NCI-H460 (cell line): Measurements from ENCODE around the gene ALPG. TPM values are rescaled to one million over a fixed set of nuclear protein-coding genes. Genes with fewer than 3 reads are reported as not detected.
"Not testable (repeated sequence)": the region's sequence is repeated elsewhere in the genome, so short reads cannot be mapped to it uniquely, and the experiment has no call there.

Experiments
- DNase-seq: peaks from one replicate; pipeline ENCODE4 v3.0.0-alpha.2; 2016; ENCODE audit warnings: low read depth; ENCODE audit errors: extremely low read depth
- total RNA-seq: library from RNA; depleted of rRNA; stranded (reverse); fragments of >200 nt; shearing (Covaris generic); gene quantifications from 2 replicates; pipeline ENCODE4 v1.2.3, GENCODE V29; 2014

Gene ALPG
- total RNA-seq, 1 experiment from 2014 or later: not detected

DNA sequence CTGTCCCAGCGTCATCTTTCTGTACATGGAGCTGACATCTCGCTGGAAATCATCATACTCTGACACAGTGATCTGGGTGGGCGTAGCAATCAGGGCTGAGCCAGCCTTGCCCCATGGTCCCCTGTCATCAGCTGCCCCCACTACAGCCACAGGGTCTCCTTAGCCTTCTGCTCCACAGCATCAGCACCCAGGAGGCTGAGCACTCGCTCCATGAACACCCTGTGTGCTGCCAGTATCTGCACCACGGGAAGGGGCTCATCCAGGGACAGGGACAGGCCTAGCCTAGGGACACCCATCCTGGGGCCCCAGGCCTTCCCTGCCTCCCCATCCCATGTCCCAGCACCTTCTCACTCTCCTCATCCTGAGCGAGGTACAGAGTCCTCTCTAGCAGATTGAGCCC, 11.4 kb downstream of the ALPG start:
- no peak for DNase-seq

DNA sequence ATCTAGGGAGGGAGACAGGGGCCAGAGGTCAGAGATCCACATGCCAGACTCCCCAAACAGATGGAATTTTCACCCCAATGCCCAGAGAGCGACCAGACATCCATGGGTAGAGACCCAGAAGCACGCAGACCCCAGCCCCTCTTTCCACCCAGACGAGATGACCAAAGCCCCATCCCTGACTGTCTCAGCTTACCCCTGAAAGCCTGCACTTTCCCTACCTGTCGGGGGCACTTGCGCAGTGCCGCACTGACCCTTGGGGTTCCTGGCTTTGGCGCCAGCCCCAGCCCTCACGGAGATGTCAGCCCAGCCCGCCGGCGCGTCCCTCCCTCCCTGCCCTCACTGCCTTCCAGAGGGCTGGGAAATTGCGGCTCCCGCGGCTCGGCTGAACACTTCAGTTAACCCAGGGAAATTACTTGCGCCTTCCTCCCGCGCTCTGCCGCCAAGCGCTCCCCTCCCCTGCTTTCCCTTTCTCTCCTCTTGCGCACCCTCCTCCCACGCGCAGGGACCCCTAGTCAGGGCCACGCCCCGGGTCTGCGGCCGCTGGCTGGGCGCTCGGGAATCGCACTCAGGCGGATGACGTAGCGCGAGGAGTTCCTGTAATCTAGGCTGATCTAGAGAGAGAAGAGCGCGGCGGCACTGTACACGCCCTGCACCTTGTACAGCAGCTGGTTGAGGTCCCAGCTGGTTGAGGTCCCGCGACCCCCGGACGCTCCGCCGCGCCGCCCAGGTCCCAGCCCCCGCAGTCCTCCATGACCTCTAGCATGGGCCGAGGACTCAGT, 12.0 kb downstream of the ALPG start:
- DNase-seq: peak; percentile 25

DNA sequence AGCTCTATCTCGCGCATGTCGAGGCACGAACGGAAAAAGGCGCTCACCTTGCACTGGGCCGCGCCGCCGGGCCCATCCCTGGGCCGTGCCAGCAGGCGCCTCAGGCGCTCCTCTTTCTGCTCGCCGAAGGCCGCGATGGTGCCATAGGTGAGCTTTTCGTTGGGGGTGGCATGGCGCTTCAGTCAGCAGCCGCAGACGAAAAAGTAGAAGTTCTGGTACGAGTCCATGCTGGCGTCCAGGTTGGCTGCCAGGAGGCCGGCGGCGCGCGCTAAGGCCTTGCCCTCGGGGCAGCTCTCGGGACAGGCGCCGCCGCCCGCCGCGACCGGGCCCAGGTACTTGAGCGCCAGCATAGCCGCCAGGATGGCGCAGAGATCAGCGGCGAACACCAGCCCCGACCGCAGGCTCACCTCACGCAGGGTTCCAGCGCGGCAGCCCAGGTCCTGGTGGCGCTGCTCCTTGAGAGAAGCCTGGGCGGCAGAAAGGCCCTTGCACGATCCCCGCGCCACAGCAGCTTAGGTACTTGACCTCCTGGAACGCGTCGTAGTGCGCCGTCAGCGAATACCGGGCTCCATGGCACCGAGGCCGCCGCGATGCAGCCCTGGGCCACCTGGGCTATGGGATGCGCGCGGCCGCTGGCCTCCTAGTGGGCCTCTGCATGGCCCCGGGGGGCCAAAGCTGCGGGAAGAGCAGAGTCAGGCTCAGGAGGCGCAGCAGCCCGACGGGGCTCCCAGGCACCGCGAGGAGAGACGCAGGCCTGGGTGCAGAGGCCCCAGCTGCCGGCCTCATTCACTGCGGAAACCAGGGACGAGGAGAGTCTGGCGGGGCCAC, 12.8 kb downstream of the ALPG start:
- DNase-seq: no peak

DNA sequence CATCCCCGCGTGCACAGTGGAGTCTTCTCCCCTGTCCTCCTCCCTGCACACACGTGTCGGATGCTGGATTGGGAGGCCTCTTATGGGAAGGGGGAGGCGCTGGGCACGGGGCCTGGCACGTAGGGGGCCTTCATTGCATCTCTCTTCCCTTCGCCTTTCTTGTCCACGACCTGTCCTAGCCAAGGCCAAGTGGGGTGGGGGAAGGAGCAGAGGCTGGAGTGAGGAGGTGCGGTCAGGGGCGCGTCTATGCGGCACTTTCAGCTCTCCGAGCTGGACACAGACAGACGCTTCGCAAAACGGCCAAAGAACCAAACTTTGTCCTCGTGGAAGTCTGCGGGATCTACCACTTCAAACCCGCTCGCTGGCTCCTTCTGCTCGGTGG, 13.4 kb downstream of the ALPG start:
- no peak for DNase-seq

DNA sequence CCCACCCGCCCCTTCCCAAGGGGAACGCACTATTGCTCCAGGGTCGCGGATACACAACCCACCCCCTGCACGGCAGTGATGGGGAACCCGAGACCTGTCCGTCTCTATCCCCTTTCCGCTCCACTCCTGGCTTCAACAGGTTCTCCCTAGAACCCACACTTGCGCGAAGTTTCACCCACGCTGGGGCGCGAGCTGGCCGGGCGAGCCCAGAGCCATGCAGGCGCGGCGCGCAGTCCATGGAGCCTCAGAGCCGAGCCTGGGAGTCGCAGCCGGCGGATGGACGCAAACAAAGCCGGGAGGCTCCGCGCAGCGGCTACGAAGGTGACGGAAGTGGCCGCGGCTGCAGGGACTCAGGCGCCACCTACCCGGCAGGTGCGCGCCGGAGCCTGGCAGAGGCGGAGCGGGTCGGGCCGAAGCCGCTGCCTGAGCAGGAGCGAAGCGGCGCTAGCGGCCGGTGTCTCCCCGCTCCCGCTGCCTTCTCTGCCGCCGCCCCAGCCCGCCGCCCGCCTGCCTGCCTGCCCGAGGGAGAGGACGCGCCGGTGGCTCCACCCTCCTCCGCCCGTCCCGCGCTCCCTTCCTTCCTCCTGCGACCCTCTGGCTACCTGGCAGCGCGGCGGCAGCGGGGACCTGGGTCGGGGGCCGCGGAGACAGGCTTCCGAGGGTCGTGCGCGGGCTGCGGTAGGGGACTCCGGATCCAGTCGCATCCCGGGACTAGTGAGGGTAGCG, 14.0 kb downstream of the ALPG start:
- no peak for DNase-seq

DNA sequence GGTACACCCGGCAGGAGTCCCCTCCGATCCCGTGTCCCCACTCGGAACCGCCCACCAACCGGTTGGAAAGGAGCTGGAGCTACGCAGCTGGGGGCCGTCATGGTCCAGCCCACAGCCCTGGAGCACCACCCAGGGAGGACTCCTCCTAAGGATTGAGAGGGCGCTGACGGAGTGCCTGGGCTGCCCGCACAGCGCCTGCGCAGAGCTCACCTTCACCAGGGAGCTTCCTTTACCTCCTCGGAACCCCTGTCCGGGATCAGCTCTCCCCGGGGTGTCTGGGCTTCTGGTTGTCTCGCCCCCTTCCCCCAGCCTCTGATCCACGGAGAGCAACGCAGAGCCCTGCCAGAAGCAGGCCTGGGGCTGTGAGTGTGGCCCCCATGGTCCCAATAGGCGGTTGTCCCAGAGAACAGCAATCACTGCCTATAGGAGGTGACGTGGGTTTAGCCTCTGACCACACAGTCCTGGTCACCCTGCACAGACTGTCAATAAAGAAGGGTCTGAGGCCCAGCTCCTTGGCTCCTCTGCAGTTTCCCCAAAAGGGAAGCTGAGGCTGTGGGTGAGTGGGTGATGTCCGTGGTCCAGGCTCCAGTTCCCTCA, 14.6 kb downstream of the ALPG start:
- DNase-seq: no peak

DNA sequence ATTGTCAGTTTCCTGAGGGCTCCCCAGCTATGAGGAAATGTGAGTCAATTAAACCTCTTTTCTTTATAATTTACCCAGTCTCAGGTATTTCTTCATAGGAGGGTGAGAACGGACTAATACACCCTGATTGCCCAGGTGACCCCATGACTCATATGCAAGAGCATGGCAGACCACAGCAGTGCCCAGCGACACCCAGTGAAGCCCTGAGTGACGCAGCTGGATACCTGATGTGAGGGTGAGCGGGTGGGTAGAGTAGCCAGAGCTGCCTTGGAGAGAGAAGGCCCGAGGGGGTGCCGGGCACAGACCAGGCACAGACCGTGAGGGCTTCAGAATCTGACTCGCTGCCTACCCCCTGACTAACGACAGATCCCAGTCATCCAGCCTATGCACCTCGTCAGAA, 15.4 kb downstream of the ALPG start:
- DNase-seq: no peak

DNA sequence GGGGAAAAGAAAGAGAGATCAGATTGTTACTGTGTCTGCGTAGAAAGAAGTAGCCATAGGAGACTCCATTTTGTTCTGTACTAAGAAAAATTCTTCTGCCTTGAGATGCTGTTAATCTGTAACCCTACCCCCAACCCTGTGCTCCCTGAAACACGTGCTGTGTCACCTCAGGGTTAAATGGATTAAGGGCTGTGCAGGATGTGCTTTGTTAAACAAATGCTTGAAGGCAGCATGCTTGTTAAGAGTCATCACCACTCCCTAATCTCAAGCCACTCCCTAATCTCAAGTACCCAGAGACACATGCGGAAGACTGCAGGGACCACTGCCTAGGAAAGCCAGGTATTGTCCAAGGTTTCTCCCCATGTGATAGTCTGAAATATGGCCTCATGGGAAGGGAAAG, 16.4 kb downstream of the ALPG start:
- not testable (repeated sequence) for DNase-seq

DNA sequence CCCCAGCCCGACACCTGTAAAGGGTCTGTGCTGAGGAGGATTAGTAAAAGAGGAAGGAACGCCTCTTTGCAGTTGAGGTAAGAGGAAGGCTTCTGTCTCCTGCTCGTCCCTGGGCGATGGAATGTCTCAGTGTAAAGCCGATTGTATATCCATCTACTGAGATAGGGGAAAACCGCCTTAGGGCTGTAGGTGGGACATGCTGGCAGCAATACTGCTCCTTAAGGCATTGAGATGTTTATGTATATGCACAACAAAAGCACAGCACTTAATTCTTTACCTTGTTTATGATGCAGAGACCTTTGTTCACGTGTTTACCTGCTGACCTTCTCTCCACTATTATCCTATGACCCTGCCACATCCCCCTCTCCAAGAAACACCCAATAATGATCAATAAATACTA, 16.8 kb downstream of the ALPG start:
- DNase-seq: not testable (repeated sequence)

DNA sequence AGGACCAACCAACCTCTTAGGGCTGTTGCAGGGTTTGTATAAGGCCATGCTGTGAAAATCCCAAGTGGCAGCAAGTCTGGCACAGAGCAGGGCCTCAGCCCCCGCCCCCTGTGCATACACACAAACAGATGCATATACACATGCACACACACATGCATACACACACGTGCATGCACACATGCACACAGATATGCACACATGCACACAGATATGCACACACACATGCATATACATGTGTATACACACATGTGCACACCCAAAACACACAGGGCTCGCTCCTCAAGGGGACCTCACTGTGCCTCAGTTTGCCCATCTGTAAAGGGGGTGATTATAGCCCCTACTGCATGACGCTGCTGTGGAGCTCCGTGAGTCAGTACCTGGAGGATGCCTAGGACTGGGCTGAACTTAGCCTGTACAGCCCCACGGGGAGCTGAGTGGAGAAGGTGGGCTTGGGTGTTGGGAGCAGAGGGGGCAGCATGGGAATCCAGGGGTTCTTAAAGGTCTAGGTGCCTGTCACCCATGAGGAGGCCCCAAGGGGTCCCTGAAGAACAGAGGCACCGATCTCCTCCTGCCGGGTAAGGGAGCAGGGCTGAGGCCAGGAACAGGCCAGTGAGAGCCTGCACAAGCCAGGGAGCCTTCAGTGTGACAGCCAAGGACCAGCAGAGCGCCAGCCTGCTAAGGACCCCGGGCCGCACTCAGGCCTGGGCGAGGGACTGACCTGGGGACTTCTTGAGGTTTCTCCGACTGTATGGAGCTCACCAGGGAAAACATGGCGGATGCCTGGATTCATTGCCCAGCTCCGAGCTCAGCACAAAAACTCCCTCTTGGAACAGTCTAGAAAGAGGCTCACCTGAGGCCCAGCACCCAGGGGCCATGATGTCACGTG, 25.3 kb downstream of the ALPG start:
- DNase-seq: no peak

DNA sequence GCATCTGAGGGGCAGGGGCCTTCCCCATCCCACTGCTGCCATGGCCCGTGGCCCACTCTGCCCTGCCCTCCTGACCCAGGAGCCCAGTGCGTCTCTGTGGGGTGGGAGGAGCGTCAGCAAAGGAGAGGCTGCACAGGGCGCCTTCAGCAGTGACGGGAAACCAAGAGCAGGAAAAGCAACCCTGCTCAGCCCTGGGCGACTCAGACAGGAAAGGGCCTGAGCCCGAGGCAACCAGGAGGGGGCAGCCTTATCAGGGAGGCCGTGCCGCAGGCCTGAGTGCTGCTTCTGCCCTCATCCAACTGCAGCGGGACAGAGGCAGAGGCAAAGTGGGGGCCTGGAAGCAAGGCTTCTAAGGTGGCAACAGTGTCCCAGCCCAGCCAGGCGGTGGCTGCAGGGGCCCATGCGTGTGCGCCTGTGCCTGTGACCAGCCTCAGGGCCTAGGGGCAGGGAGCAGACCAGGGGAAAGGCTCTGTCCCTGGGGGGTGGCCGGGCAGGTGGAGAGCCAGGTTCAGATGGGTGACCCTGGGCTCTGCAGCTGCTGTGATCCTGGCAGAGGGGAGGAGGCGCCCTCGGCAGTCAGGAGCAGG, 26.0 kb downstream of the ALPG start:
- no peak for DNase-seq

DNA sequence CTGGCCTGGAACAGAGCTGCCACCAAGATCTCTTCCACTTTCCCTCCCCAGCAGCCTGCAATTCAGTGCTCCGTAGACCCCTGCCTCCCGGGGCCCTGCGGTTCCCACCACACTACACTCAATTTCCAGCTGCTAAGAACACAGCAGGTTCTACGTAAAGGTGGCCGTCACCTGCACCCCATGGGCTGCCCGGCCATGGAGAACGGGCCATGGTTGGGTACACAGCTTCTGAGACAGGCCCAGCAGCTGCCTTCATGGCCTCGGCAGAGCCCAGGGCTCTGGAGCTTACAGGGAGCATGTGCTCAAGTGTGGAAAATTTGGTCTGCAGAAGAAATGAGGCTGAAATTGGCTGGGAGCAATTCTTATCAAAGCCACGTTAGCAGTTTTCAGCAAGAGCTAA, 27.0 kb downstream of the ALPG start:
- not testable (repeated sequence) for DNase-seq

DNA sequence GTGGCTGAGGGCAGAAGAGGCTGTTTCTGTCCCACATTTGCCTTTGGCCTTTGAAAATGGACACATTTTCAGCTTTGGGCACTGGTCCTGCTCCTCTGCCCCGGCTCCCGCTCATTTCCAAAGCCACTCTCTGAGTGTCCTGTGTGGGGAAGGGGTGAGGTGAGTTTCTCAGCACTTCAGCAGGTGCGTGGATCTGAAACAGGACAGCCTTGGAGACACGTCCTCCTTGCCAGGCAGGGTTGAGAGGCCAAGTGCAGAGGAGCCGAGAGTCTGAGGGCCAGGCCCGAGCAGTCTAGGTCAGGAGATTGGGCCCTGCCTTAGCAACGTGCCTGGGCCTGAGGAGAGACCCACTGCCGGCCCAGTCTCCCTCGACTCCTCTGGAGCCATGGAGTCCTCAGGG, 27.4 kb downstream of the ALPG start:
- no peak for DNase-seq

DNA sequence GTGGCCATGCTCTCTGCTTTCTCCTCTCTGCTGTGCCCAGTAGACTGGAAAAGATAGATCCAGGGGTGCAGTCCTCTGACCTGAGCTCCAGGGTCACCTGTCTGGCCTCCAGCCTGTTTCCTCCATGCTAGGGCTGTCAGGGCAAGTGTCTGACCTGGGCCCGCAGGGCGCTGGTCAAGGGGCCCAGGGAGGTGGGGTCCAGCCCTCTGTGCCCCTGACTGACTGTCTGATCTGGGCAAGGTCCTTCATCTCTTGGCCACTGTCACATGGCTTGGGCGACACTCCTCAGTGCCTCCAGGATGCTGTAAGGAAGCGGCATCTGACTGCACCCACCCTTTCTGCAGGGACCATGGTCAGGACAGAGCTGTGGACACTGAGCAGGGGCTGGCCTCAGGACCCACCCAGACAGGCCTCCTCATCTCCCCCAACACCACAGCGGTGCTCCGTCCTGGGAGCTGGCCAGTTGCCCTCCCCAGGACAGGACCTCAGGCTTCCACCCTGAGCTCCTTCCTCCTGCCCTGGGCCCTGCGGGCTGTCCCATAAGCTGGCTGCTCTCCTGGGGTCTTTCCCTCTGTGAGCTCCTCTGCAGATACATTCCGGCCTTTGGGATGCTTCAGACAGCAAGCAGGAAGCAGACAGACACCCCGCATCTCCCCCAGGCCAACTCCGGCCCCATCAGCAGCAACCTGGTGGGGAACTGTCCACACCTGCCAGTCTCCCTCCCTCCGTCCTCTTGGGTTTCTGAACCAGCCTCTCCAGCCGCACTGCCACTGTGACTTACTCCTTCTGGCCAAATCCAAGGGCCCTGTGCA, 28.1 kb downstream of the ALPG start:
- no peak for DNase-seq

DNA sequence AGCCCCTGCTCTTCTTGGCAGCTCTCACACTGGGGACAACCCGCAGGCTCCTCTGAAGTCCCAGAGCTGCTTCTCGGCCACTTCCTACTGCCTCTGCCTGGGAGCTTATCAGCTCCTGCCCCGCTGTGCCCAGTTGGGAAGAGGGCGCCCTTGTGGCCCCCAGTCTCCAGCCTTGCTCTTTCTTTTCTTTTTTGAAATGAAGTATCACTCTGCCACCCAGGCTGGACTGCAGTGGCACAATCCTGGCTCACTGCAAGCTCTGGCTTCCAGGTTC, 28.7 kb downstream of the ALPG start:
- DNase-seq: no peak

DNA sequence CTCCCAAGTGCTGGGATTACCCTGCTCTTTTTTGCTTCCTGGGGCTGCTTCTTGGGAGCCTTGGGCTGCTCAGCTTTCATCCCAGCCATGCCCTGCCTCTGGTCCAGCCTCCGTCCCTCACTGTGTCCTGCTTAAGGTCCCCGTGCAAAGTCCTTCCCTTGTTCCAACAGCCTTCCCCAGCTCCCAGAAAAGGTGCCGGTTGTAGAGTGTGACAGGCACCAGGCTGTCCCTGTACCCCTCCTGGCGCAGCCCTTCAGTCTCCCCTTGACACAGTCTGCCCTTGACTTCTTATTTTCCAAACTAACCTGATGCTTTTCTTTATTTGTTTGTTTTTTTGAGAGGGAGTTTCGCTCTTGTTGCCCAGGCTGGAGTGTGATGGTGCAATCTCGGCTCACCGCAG, 29.2 kb downstream of the ALPG start:
- DNase-seq: no peak

DNA sequence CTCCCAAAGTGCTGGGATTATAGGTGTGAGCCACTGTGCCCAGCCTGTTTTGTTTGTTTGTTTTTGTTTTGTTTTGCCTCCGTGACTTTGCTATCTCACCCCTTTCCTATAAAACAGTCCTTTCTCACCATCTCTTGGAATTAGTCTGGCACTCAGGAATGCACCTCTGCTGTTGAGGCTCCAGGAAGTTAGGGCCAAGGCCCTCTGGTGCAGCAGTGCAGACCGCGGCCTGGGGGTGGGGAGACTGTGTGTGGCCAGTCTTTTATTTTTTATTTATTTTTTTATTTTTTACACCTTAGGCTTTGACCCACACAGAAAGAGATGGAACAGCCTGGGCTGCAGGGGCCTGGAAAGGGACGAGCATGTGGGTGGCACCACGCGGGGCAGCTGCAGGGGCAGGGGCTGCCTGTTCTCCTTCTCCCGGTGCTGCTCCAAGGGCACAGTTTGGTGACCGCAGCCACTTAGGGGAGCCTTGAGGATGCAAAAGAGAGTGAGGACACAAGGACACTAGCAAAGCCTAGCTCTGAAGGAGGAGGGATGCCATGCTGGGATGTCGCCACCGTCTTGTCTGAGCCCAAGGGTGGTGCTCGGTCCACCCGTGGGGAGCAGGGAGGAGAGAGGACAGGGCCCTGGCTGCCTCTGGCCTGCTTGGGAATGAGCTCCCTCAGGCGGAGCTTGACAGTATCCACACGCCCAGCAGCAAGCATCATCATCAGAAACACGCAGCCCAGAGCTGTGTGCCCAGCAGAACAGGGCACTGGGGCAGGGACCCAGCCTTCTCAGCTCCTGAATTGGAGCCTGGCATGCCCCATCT, 29.9 kb downstream of the ALPG start:
- no peak for DNase-seq

DNA sequence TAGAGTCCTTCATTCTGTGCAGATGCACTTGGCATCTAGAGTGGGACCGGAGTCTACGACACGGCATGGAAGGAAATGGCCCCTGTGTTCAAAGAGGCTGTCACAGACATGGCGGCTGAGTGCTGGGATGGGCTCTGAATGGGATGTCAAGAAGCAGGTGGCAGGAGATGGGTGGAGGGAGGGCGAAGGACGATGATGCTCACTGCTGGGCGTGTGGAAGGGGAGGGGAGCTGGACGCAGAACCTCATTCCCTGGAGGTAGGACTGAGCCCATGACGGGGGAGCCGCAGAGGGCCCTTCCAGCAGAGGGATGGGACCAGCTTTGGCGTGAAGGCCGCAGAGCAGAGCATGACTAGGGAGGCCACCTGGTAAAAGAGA, 30.5 kb downstream of the ALPG start:
- DNase-seq: no peak
